IPS-20b (cell line): ENCODE measurements around the gene NUDT14.
A peak's percentile ranks its signal among the peaks of the same experiment; 100 is the strongest.

ENCODE experiments used
- H3K27ac ChIP-seq: one replicate; pipeline ENCODE4 v1.5.1; 2013; ENCODE audit warnings: low read length
- H3K27me3 ChIP-seq: 2 replicates; pipeline ENCODE4 v1.6.1; 2013; ENCODE audit warnings: mild to moderate bottlenecking, low read length, inconsistent platforms; ENCODE audit not compliant: insufficient read depth
- H3K36me3 ChIP-seq: 2 replicates; pipeline ENCODE4 v1.6.1; 2013; ENCODE audit warnings: low read depth, mild to moderate bottlenecking, inconsistent platforms, low read length, moderate library complexity; ENCODE audit not compliant: insufficient read depth
- H3K4me1 ChIP-seq: 2 replicates; pipeline ENCODE4 v1.6.1; 2013; ENCODE audit warnings: mild to moderate bottlenecking, control low read depth, inconsistent platforms, low read length, moderate library complexity; ENCODE audit not compliant: insufficient read depth
- H3K4me3 ChIP-seq: 2 replicates; pipeline ENCODE4 v1.5.1; 2013; ENCODE audit warnings: mild to moderate bottlenecking, low read length, inconsistent platforms
- H3K9ac ChIP-seq: 2 replicates; pipeline ENCODE4 v1.6.1; 2013; ENCODE audit warnings: low read depth, mild to moderate bottlenecking, inconsistent platforms, low read length, moderate library complexity
- H3K9me3 ChIP-seq: 2 replicates; pipeline ENCODE4 v1.6.1; 2013; ENCODE audit warnings: mild to moderate bottlenecking, low read depth, low read length, inconsistent platforms; ENCODE audit not compliant: insufficient read depth

The NUDT14 gene

DNA sequence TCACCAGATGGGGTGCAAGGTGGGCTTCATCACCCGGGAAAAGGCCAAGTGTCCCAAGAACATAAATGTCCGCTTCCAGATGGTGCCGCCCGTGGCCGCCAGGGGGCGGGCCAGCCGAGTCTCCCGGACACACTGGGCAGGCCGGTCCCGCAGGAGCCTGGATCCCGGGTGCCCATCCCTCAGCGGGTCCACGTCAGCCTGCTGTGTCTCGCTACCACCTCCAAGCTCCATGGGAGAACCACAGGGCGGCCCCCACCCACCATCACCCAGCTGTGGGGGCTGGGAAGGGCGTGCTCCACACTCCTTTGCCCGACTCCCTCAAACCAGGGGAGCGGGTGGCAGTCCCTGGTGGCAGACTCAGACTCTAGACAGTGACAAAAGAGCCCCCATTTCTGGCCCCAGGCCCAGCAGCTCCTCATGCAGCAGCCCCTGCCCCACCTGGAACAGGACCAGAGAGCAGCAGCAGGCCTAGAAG, 22.0 kb upstream of the NUDT14 start:
- H3K9me3 ChIP-seq = no peaks in the 10 kb centered on the region
- no peaks in the 10 kb centered on the region for H3K4me1 ChIP-seq
- no peak overlapping the region for H3K9ac ChIP-seq
- H3K36me3 ChIP-seq = no peaks in the 10 kb centered on the region
- peaks cover 7% of the 10 kb centered on the region for H3K27me3 ChIP-seq
- H3K4me3 ChIP-seq = no peak overlapping the region
- no peak overlapping the region for H3K27ac ChIP-seq

DNA sequence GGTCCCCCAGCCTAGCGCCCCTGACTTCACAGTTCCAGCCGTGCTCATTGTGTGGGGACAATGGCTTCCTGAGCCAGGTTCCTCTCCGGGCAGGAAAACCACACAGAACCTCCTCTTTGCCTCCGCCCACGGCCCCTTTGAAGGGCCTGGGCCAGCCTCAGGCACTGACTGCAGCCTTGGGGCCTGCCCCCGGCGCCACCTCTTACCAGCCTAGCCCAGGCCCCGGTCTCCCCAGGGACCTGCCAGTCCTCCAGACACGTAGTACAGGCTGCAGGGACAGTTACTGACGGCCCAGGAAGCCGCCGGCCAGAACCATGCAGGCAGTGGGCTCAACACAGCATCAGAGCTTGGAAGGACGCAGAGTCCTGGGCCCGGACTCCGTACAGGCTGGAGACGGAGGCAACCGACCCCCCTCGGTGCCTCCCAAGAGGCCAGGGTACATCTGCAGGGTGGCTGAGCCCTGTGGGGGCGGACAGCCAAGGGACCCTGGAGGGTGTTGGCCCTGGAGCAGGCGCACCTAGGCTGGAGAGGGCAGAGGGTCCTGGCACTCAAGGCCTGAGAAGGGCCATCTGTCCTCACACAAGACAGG, 20.9 kb upstream of the NUDT14 start:
- Histone ChIP-seq H3K9ac (no peak overlapping the region), H3K9me3 (no peaks in the 10 kb centered on the region), H3K4me3 (no peak overlapping the region), H3K27me3 (peaks cover 18% of the 10 kb centered on the region), H3K27ac (no peak overlapping the region), H3K4me1 (no peaks in the 10 kb centered on the region), H3K36me3 (no peaks in the 10 kb centered on the region)

DNA sequence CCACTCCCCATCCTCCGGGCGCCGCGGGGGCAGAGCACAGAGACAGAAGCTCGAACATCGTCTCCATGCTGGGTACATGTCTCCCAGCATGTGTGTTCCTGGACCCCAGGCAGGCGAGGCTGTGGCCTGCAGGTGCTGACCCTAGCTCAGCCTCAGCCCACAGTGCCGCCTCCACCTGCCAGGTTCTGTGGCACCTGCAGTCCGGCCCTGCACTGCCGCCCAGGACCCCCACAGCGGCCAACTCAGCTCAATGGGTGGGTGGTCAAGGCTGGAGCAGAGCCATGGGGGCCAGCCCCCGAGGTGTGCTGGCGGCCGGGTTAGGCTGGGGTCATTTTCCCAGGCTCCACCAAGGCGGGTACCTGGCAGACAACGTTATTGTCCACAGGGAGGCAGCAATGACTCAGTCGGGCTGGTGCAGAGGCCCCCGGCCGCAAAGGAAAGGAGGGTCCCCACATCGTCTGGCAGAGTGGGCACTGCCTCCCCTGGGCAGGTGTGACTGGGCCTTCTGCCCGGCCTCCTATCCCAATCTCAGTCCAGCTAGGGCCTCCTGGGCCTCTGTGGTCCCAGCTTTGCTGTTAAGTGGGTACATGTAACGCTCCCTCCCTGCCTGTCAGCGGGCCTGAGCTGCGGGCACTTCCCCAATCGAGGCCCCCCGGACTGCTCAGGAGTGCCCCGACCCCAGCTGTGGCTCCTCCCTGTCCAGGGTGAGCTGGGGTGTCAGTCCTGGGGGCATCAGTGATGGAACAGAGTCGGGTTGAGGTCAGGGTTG, 20.2 kb upstream of the NUDT14 start:
- Histone ChIP-seq H3K27me3 (peaks cover 25% of the 10 kb centered on the region), H3K4me3 (no peak overlapping the region), H3K4me1 (no peaks in the 10 kb centered on the region), H3K27ac (no peak overlapping the region), H3K9ac (no peak overlapping the region), H3K36me3 (no peaks in the 10 kb centered on the region), H3K9me3 (no peaks in the 10 kb centered on the region)

DNA sequence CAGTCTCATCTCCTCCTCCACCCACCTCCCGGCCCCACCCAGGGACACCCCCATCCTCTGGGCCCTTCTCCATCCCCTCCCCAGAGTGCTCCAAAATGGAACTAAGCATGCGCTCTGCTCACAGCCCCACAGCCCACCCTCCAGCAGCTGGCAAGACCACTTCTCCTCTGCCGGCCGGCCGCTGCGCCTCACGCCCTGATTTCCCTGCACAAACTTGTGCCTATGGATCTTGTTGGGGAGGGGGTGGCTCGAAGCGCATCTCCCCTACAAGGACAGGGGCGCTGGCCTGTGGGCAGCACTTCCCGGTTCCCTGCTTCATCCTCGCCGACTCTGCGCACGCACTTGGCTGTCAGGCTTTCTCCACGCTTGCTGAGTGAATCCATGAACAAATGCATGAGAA, 19.5 kb upstream of the NUDT14 start:
- H3K4me1 ChIP-seq = peaks cover 4% of the 10 kb centered on the region; the same call in 1 of the 2 replicates

DNA sequence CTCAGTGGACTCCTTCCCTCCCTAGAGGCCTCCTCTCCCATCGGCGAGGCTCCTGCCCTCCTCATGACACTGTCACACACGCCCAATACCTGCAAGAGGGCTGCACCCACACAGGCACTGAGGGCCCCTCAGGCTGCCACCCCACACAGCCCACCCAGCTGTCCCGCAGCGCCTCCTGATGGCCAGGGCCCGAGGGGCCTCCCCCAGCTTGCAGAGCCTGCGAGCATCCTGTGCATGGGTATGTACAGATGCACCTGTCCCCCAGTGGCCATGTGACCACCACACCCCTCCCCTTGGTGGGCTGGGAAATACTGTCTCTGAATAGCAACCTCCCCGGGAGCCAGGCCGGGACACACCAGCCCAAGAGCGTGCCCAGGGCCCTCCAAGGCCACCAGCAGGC, 19.0 kb upstream of the NUDT14 start:
- no peak overlapping the region for H3K9ac ChIP-seq
- H3K36me3 ChIP-seq = no peaks in the 10 kb centered on the region
- no peak overlapping the region for H3K27ac ChIP-seq
- H3K27me3 ChIP-seq = peaks cover 37% of the 10 kb centered on the region
- H3K9me3 ChIP-seq = no peaks in the 10 kb centered on the region
- no peak overlapping the region for H3K4me3 ChIP-seq
- peaks cover 5% of the 10 kb centered on the region; the same call in 1 of the 2 replicates for H3K4me1 ChIP-seq

More for the DNA sequence above, 19.5 kb upstream of the NUDT14 start:
- Histone ChIP-seq H3K9me3 (no peaks in the 10 kb centered on the region), H3K9ac (no peak overlapping the region), H3K4me3 (no peak overlapping the region), H3K27me3 (peaks cover 32% of the 10 kb centered on the region), H3K36me3 (no peaks in the 10 kb centered on the region), H3K27ac (no peak overlapping the region)

DNA sequence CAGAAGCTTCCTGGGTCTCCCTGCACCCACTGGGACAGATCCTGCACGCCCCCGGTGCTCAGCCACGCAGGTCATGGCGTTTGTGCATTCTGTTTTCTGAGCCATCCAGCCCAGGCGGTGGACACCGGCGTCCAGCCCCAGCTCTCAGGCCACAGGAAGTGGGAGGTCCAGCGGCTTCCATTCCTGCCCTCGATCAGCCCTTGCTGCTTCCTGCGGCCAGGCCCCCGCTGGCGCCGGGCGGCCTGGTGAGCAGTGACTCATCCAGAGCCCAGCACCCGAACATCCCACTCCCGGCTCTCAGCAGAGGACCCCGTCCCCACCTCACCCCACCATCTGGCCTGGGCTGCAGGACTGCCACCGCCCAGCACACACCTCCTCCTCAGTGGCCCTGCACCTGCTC, 18.0 kb upstream of the NUDT14 start:
- peaks cover 47% of the 10 kb centered on the region for H3K27me3 ChIP-seq
- H3K4me1 ChIP-seq = peaks cover 5% of the 10 kb centered on the region; the same call in 1 of the 2 replicates
- no peak overlapping the region for H3K9ac ChIP-seq
- H3K9me3 ChIP-seq = no peaks in the 10 kb centered on the region
- H3K27ac ChIP-seq = no peak overlapping the region
- no peak overlapping the region for H3K4me3 ChIP-seq
- no peaks in the 10 kb centered on the region for H3K36me3 ChIP-seq

DNA sequence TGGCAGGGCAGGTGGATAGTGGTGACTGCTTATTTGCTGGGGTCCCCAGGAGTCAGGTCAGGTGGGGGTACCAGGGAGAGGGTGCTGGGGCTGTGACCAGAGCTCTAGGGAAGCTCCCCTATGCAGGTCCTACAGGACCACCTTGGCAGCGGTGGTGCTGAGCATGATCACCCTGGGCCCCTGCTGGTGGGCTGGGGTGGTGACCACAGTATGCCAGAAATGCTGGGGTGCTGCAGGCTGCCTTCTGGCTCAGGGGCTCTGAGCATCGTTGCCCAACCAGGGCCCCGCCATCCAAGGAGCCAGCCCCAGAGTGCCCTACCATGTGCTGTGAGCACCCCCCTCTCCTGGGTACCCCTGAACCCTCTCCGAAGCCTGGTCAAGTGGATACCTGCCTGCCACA, 17.5 kb upstream of the NUDT14 start:
- H3K27ac ChIP-seq = no peak overlapping the region
- peaks cover 5% of the 10 kb centered on the region; the same call in 1 of the 2 replicates for H3K4me1 ChIP-seq
- no peaks in the 10 kb centered on the region for H3K36me3 ChIP-seq
- peaks cover 47% of the 10 kb centered on the region for H3K27me3 ChIP-seq
- H3K4me3 ChIP-seq = no peak overlapping the region
- no peaks in the 10 kb centered on the region for H3K9me3 ChIP-seq
- no peak overlapping the region for H3K9ac ChIP-seq

DNA sequence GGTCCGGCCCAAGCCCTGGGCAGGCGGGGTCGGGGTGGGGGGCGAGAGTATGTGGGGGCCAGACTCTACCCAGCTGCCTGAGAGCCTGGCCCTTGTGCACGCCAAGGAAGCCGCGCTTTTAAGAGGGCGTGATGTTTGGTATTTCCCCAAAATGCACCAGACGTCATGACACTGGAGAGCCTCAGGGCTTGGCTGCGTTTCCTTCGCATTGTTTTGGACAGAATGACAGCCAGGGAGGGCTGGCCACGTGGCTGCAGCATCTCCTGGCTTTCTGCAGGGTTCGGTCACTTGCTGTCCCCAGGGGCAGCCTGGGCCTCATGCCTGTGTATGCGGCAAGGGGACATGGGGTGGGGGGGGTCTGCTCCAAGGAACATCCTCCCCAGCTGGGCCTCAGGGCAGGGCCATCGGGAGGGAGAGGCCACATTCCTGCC, 16.1 kb upstream of the NUDT14 start:
- Histone ChIP-seq H3K9me3 (no peaks in the 10 kb centered on the region), H3K27me3 (peaks cover 47% of the 10 kb centered on the region), H3K4me1 (peaks cover 5% of the 10 kb centered on the region; the same call in 1 of the 2 replicates), H3K27ac (no peak overlapping the region), H3K9ac (no peak overlapping the region), H3K4me3 (no peak overlapping the region; the same call in 1 of the 2 replicates), H3K36me3 (no peaks in the 10 kb centered on the region)

DNA sequence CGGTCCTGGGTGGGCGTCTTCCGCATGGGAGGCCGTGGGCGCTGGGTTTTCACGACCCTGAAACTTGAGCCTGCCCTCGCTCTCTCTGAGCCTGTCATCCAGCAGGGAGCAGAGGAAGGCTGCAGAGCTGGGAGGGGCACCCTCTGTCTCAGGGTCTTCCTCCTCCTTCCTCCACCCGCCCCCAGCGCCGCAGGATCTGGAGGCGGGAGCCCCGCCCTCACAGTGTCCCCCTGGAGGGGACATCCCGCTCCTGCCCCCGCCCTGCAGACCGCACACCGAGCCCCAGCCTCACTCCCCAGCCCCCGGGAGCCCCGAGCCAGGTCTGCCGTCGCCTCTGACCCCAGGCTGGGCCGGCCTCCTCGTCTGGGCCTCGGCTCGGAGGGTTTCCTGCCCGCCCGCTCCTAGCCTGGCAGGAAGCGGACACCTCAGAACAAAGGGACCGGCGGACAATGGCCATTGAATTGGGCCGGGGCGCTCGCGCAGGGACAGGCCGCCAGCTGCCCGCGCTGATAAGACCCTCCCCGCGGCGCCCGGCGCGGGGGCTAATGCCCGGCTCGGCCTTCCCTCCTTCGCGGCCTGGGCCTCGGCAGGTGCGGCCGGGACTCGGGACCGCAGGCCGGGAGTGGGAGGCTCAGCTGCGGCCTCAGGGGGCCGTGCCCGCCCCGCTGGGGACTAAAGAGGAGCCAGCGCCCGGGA, 15.3 kb upstream of the NUDT14 start:
- Histone ChIP-seq H3K27me3 (peaks cover 47% of the 10 kb centered on the region), H3K27ac (no peak overlapping the region), H3K9me3 (no peaks in the 10 kb centered on the region), H3K36me3 (no peaks in the 10 kb centered on the region), H3K4me1 (peaks cover 5% of the 10 kb centered on the region; the same call in 1 of the 2 replicates), H3K4me3 (peak overlapping the region; percentile 51; the same call in 1 of the 2 replicates), H3K9ac (no peak overlapping the region)

DNA sequence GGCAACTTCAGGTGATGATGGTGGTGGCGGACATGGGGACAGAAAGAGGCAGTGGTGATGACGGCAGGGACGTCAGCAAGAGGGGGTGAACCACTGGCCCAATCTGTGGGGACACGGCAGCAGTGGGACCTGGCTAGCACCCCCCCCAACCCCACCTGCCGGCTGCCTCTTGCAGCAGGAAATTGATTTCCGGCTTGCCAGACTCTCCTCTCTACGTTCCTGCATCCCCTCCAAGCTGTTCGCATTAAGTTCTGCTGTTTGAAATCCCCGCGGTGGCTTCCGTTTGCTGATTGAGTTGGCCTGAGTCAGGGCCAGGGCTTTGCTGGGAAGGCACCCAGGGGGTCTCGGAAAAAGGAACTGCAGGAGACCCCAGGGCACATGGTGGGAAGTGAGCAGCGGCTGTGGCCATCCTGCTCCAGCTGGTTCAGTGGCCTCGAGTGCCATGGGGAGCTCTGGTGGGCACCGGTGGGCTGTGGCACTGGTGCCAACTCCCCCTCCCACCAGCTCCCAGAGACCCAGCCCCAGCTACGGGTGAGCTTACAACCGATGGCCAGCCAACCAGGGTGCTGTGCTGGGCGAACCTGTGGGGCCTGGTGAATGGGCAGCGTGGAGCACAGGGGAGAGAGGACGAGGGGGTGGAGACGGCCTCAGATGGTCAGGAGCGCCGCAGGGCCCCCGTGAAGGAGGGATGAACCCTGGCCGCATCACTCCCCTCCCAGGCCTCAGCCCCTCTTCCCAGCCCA, 14.6 kb upstream of the NUDT14 start:
- H3K9me3 ChIP-seq = no peaks in the 10 kb centered on the region
- peaks cover 5% of the 10 kb centered on the region; the same call in 1 of the 2 replicates for H3K4me1 ChIP-seq
- no peaks in the 10 kb centered on the region for H3K36me3 ChIP-seq
- H3K9ac ChIP-seq = no peak overlapping the region
- no peak overlapping the region for H3K27ac ChIP-seq
- H3K27me3 ChIP-seq = peaks cover 47% of the 10 kb centered on the region
- peak overlapping the region; percentile 51; the same call in 1 of the 2 replicates for H3K4me3 ChIP-seq

DNA sequence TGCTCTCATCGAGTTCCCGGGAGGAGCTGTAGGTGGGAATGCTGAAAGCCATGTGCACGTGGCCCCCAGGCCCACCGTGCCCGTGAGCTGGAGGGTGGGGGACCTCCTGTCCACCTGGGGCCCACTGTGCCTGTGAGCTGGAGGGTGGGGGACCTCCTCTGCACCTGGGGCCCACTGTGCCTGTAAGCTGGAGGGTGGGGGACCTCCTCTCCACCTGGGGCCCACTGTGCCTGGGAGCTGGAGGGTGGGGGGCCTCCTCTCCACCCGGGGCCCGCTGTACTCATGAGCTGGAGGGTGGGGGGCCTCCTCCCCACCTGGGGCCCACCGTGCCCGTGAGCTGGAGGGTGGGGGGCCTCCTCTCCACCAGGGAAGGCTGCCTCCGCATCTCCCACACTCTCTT, 13.9 kb upstream of the NUDT14 start:
- Histone ChIP-seq H3K36me3 (no peaks in the 10 kb centered on the region), H3K4me3 (no peak overlapping the region), H3K4me1 (peaks cover 5% of the 10 kb centered on the region; the same call in 1 of the 2 replicates), H3K27ac (no peak overlapping the region), H3K9me3 (no peaks in the 10 kb centered on the region), H3K9ac (no peak overlapping the region), H3K27me3 (peaks cover 47% of the 10 kb centered on the region)
